Occipital lobe (tissue), 2 donors: ENCODE results near the gene TANGO2. TPM values are rescaled to one million over a fixed set of nuclear protein-coding genes. Genes with fewer than 3 reads are reported as not detected.

Experiments
- DNase-seq: peaks from one replicate; lab custom pipeline; 2025; lab: John Stamatoyannopoulos, UW
- total RNA-seq: library from RNA; depleted of rRNA; stranded (reverse); fragments of >200 nt; gene quantifications from one replicate; pipeline ENCODE4 v1.2.3, GENCODE V29; 2014

The TANGO2 gene
- total RNA-seq, 1 donor from 2014 or later = 15.9 TPM

- DNase-seq = no peak
These were observed 63.9 kb downstream of the TANGO2 start for GRCh38 chr22:20084547-20085413.

GRCh38 chr22:20085651-20086050, 64.7 kb downstream of the TANGO2 start:
- no peak for DNase-seq

- DNase-seq = no peak
These were observed 65.2 kb downstream of the TANGO2 start for GRCh38 chr22:20086101-20086599.

- DNase-seq = no peak
These were observed 65.9 kb downstream of the TANGO2 start for GRCh38 chr22:20086763-20087162.

- no peak for DNase-seq
These were observed 66.7 kb downstream of the TANGO2 start for GRCh38 chr22:20087319-20088262.

GRCh38 chr22:20088263-20088648, 67.3 kb downstream of the TANGO2 start:
- DNase-seq = no peak

- DNase-seq = no peak
These were observed 68.5 kb downstream of the TANGO2 start for GRCh38 chr22:20089226-20089976.

- no peak for DNase-seq
These were observed 69.2 kb downstream of the TANGO2 start for GRCh38 chr22:20089977-20090729.

GRCh38 chr22:20090730-20091240, 69.9 kb downstream of the TANGO2 start:
- DNase-seq = no peak

- no peak for DNase-seq
These were observed 71.0 kb downstream of the TANGO2 start for GRCh38 chr22:20091690-20092476.

- DNase-seq = no peak
These were observed 71.6 kb downstream of the TANGO2 start for GRCh38 chr22:20092477-20092854.

GRCh38 chr22:20093418-20094196, 72.7 kb downstream of the TANGO2 start:
- DNase-seq = peak; percentile 44

- no peak for DNase-seq
These were observed 73.4 kb downstream of the TANGO2 start for GRCh38 chr22:20094197-20094807.

GRCh38 chr22:20095521-20095920, 74.6 kb downstream of the TANGO2 start:
- DNase-seq = no peak

- DNase-seq = no peak
These were observed 75.9 kb downstream of the TANGO2 start for GRCh38 chr22:20096574-20097420.

GRCh38 chr22:20099099-20099711, 78.3 kb downstream of the TANGO2 start:
- DNase-seq = no peak

GRCh38 chr22:20101638-20102037, 80.7 kb downstream of the TANGO2 start:
- DNase-seq = no peak
